Tibial artery (tissue), 4 donors: Measurements from ENCODE around the gene DGCR2.
"Not testable (repeated sequence)": the region's sequence is repeated elsewhere in the genome, so short reads cannot be mapped to it uniquely, and the experiment has no call there.

Experiments
- DNase-seq, 2 donors: peaks; one replicate each; pipeline ENCODE4 v3.0.0-alpha.2; 2019
- H3K27ac ChIP-seq, 2 donors: fragments of 200-600 bp; sonication (generic) in 1 of 2; 1 replicate in 1 of 2; 2 replicates in 1 of 2; pipeline ENCODE4 v1.5.1; 2018 to 2019; ENCODE audit warnings: mild to moderate bottlenecking in 1 of 2
- H3K27me3 ChIP-seq, 2 donors: fragments of 200-600 bp; sonication (generic) in 1 of 2; one replicate each; pipeline versions ENCODE4 v1.5.1 to v1.6.0; 2016 to 2019
- H3K36me3 ChIP-seq, 3 donors: fragments of 200-600 bp; sonication (generic) in 2 of 3; one replicate each; pipeline ENCODE4 v1.5.1; 2016 to 2019; ENCODE audit warnings: mild to moderate bottlenecking in 2 of 3
- H3K4me1 ChIP-seq, 4 donors: fragments of 200-600 bp; sonication (generic) in 2 of 4; 1 replicate in 3 of 4; 2 replicates in 1 of 4; pipeline ENCODE4 v1.5.1; 2016 to 2019
- H3K4me3 ChIP-seq, 2 donors: fragments of 200-600 bp; sonication (generic) in 1 of 2; 1 replicate in 1 of 2; 2 replicates in 1 of 2; pipeline ENCODE4 v1.5.1; 2018 to 2019; ENCODE audit warnings: mild to moderate bottlenecking in 2 of 2
- H3K9me3 ChIP-seq, 3 donors: fragments of 200-600 bp; sonication (generic) in 1 of 3; one replicate each; pipeline ENCODE4 v1.5.1; 2016 to 2019
- CTCF ChIP-seq, 2 experiments: fragments of 200-600 bp in 1 of 2; fragments of 450-650 bp in 1 of 2; IDR thresholded peaks; one replicate each; pipeline ENCODE4 v1.5.1; 2017 to 2019; ENCODE audit warnings: antibody characterized with exemption in 2 of 2, mild to moderate bottlenecking in 1 of 2, moderate library complexity in 1 of 2
- intact Hi-C: fragments of 100-400 bp; cut with DNase I; formaldehyde crosslinking; loops from one replicate; pipeline ENCODE4 v1.15.0; 2023; ENCODE audit warnings: low total_unique reads

The DGCR2 gene

GRCh38 chr22:19057539-19057938 is 64.7 kb downstream of the DGCR2 start:
- intact Hi-C loops, result no loop called here
- H3K4me3 ChIP-seq, result no peak overlapping the region
- H3K4me1 ChIP-seq, result no peaks in the 10 kb centered on the region
- no peak for TF ChIP-seq CTCF (IDR thresholded peaks at IDR 0.05)
- H3K36me3 ChIP-seq, result peaks cover 36 to 91% (median 53%) of the 10 kb centered on the region in 3 donors
- H3K27me3 ChIP-seq, result no peaks in the 10 kb centered on the region
- H3K9me3 ChIP-seq, result no peaks in the 10 kb centered on the region
- H3K27ac ChIP-seq, result no peak overlapping the region
- DNase-seq, result peak in 1 of 2 donors; percentile 32

GRCh38 chr22:19056951-19057401 is 65.2 kb downstream of the DGCR2 start:
- H3K4me1 ChIP-seq, result no peaks in the 10 kb centered on the region
- DNase-seq, result peak in 1 of 2 donors; percentile 44
- no peak for TF ChIP-seq CTCF (IDR thresholded peaks at IDR 0.05)
- H3K36me3 ChIP-seq, result peaks cover 36 to 91% (median 52%) of the 10 kb centered on the region in 3 donors
- H3K27ac ChIP-seq, result no peak overlapping the region
- intact Hi-C loops, result no loop called here
- H3K27me3 ChIP-seq, result no peaks in the 10 kb centered on the region
- no peaks in the 10 kb centered on the region for H3K9me3 ChIP-seq
- H3K4me3 ChIP-seq, result no peak overlapping the region

GRCh38 chr22:19055801-19056200 is 66.4 kb downstream of the DGCR2 start:
- H3K4me1 ChIP-seq, result no peaks in the 10 kb centered on the region
- no peak overlapping the region for H3K27ac ChIP-seq
- peaks cover 26 to 88% (median 48%) of the 10 kb centered on the region in 3 donors for H3K36me3 ChIP-seq
- no peak overlapping the region for H3K4me3 ChIP-seq
- H3K9me3 ChIP-seq, result no peaks in the 10 kb centered on the region
- no peak for TF ChIP-seq CTCF (IDR thresholded peaks at IDR 0.05)
- H3K27me3 ChIP-seq, result no peaks in the 10 kb centered on the region
- intact Hi-C loops, result no loop called here
- DNase-seq, result peak in 1 of 2 donors; percentile 56

- DNase-seq, result peak; percentile 15 to 23
- intact Hi-C loops, result no loop called here
Measured at GRCh38 chr22:19052941-19053541, 69.2 kb downstream of the DGCR2 start.

GRCh38 chr22:19051381-19052072 is 70.7 kb downstream of the DGCR2 start:
- TF ChIP-seq CTCF (IDR thresholded peaks at IDR 0.05), result no peak
- intact Hi-C loops, result no loop called here
- H3K4me1 ChIP-seq, result no peaks in the 10 kb centered on the region
- peaks cover 39 to 84% (median 49%) of the 10 kb centered on the region in 3 donors for H3K36me3 ChIP-seq
- DNase-seq, result no peak
- no peak overlapping the region for H3K27ac ChIP-seq
- no peaks in the 10 kb centered on the region for H3K9me3 ChIP-seq
- H3K27me3 ChIP-seq, result no peaks in the 10 kb centered on the region
- H3K4me3 ChIP-seq, result no peak overlapping the region

More at GRCh38 chr22:19052941-19053541, 69.2 kb downstream of the DGCR2 start:
- Histone ChIP-seq H3K9me3 (no peaks in the 10 kb centered on the region), H3K36me3 (peaks cover 24 to 84% (median 38%) of the 10 kb centered on the region in 3 donors), H3K4me3 (no peak overlapping the region), H3K27me3 (no peaks in the 10 kb centered on the region), H3K27ac (no peak overlapping the region), H3K4me1 (no peaks in the 10 kb centered on the region)
- no peak for TF ChIP-seq CTCF (IDR thresholded peaks at IDR 0.05)

- H3K4me3 ChIP-seq, intact Hi-C loops, H3K9me3 ChIP-seq, H3K27ac ChIP-seq, H3K27me3 ChIP-seq, H3K4me1 ChIP-seq, DNase-seq: not testable (repeated sequence)
- peaks cover 38 to 84% (median 49%) of the 10 kb centered on the region in 3 donors for H3K36me3 ChIP-seq
Measured at GRCh38 chr22:19050847-19051246, 71.4 kb downstream of the DGCR2 start.
